ENCODE measurements around the gene ARHGEF4. TPM values are rescaled to one million over a fixed set of nuclear protein-coding genes. Genes with fewer than 3 reads are reported as not detected.

ARHGEF4 gene
- total RNA-seq, 1 experiment from 2014 or later: 7.6 TPM

GRCh38 chr2:130854301-130854700 lies 17.6 kb downstream of the ARHGEF4 start:
- Histone ChIP-seq H3K9me3 (no peaks in the 10 kb centered on the region), H3K27me3 (no peaks in the 10 kb centered on the region), H3K4me3 (no peak overlapping the region), H3K36me3 (no peaks in the 10 kb centered on the region)
- DNase-seq: no peak

DNA sequence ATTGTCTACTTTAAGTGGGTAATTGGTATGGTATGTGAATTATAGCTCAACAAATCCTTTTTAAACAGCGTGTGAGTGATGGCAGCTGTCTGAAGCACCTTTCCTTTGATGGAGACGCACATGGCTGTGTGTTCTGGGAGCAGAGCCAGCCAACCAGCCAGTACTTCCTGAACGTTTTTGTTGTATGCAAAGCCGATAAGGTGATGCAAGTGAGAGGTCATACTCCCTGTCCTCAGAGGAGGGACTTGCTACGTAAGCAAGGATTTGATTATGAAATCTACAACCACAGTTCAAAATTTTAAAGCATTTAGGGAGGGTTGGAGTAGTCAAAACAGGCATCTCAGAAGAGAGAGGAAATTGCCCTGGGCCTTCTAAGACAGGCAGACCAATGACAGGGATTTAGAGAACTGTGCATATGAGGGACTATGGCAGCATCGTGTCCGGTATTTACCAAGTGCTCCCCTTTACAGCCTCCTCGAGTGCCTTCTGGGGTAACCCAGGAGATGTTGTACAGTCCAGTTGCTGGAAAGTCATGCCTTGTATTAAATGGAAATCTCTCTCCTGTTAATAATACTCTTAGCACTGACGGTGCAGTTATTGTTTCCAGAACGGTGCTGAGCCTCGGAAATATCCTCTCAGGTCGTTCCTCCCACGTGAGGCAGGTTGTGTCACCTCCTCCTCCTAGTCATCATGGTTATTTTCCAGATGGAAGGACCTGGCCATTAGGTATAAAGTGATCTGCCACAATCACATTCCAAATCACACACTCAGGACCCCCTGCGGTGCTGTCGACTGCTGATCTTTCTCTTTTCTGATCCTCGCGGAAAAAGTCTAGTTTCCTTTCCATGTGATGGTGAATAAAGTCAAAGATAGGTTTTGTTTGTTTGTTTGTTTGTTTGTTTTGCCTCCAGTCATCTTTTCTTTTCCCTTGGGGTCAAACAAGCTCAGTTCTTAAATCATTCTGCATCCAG lies 28.4 kb downstream of the ARHGEF4 start:
- DNase-seq: peak; percentile 12
- Histone ChIP-seq H3K36me3 (no peaks in the 10 kb centered on the region), H3K4me3 (no peak overlapping the region), H3K9me3 (no peaks in the 10 kb centered on the region), H3K27me3 (no peaks in the 10 kb centered on the region)

DNA sequence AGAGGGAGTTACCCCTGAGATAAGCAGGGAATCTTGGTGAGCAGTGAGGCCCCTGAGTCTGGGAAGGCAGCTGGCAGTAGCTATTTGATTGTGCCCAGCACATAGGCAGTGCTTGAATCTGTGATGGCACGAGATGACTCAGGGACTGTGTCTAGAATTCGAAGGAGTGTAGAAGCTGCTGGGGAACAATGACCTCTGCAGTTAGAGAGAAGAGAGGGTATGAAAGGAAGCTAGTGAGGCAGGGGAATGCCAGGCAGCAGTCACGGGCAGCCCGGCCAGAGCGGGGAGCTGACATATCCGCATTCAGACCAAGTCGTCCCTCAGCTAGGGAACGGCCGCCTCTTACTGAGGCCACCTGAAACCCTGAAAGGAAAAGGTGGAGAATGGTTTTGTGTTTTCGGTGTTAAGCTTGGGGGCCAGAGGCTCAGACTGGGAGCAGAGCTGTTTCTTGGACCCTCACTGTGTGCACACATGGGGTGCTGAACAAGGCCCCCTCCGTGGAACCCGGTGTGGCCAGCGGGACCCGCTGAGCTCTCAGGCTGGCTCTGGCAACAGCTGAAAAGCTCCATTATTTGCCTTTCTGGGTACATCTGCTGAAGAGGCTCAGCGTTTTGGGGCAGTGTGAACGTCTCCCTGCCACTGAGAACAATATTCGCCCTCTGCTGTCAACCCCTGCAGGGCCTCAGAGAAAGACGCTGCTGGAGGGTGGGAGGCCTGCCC lies 32.9 kb downstream of the ARHGEF4 start:
- no peaks in the 10 kb centered on the region for H3K27me3 ChIP-seq
- DNase-seq: no peak
- no peaks in the 10 kb centered on the region for H3K36me3 ChIP-seq
- H3K4me3 ChIP-seq: no peak overlapping the region
- no peaks in the 10 kb centered on the region for H3K9me3 ChIP-seq

- H3K27me3 ChIP-seq: no peaks in the 10 kb centered on the region
- H3K9me3 ChIP-seq: no peaks in the 10 kb centered on the region
- H3K4me3 ChIP-seq: no peak overlapping the region
- DNase-seq: no peak
- H3K36me3 ChIP-seq: no peaks in the 10 kb centered on the region
These were observed 33.4 kb downstream of the ARHGEF4 start for GRCh38 chr2:130870161-130870485.

DNA sequence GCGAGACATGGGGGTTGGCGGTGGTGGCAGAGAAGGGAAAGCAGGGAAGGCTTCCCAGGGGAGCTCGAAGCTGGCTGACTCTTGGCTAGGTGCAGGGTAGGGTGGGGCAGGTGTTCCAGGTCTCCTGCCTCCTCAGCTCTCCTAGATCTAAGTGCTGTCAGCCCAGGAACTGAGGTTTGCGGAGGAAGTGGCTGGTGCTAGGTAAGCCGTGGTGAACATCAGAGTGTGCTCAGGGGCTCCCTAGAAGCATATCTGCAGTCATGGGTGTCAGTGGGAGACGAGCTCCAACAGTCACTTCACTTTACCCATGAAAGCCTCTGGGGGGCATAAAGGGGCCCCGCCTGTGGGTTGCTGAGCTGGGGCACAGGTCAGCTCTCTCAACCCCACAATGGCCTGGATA lies 34.1 kb downstream of the ARHGEF4 start:
- no peak for DNase-seq

GRCh38 chr2:130871843-130872740 lies 35.4 kb downstream of the ARHGEF4 start:
- DNase-seq: no peak
- H3K27me3 ChIP-seq: no peaks in the 10 kb centered on the region
- no peaks in the 10 kb centered on the region for H3K9me3 ChIP-seq
- no peaks in the 10 kb centered on the region for H3K36me3 ChIP-seq
- no peak overlapping the region for H3K4me3 ChIP-seq

More for the DNA sequence above, 34.1 kb downstream of the ARHGEF4 start:
- Histone ChIP-seq H3K4me3 (no peak overlapping the region), H3K27me3 (no peaks in the 10 kb centered on the region), H3K9me3 (no peaks in the 10 kb centered on the region), H3K36me3 (no peaks in the 10 kb centered on the region)

GRCh38 chr2:130872741-130873125 lies 36.0 kb downstream of the ARHGEF4 start:
- H3K4me3 ChIP-seq: no peak overlapping the region
- DNase-seq: no peak
- H3K9me3 ChIP-seq: no peaks in the 10 kb centered on the region
- no peaks in the 10 kb centered on the region for H3K27me3 ChIP-seq
- no peaks in the 10 kb centered on the region for H3K36me3 ChIP-seq

DNA sequence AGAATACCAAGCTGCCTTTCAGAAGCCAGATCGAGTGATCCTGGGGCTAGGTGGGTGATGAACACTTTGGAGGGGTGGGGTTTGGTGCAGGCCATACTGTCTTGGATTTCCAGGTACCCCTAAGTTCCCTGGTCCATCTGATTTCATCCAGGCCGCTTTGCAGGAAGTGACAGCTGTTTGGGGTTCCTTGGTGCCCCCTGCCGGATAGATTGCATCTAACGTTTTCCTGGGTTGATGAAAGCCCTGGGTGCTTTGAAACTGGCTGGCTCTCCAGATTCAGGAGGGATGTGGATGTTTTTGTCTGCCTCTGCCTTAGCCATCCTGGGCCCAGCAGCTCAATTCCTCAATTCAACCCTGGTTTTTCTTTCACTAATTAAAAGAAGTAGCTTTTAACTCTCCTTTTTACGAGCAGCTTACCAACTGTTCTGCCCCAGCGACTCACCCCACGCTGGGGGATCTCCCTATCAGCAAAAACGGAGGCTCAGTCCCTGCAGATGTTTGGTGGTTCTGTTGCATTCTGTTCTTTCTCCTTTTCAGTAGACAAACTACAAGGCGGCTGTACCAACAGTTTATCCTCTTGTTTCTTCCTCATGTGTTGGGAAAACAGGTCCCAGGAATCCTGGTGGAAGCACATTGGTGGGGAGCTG lies 37.1 kb downstream of the ARHGEF4 start:
- Histone ChIP-seq H3K9me3 (no peaks in the 10 kb centered on the region), H3K4me3 (no peak overlapping the region), H3K36me3 (no peaks in the 10 kb centered on the region), H3K27me3 (no peaks in the 10 kb centered on the region)
- peak; percentile 60 for DNase-seq

DNA sequence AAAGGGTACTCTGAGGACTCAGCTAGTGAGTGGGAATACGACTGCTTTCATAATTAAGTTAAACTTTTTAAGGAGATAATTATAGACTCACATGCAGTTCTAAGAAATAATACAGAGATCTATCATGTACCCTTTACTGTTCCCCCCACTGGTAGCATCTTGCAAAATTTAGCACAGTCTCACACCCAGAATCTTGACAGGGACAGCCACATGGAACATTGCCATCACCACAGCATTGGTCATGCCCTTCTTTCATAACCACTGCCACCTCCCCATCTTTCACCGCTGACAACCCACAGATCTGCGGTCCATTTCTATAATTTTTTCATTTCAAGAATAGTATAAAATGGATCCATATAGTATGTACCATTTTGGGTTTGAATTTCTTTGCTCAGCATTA lies 37.8 kb downstream of the ARHGEF4 start:
- no peak overlapping the region for H3K4me3 ChIP-seq
- no peaks in the 10 kb centered on the region for H3K9me3 ChIP-seq
- H3K27me3 ChIP-seq: no peaks in the 10 kb centered on the region
- DNase-seq: no peak
- H3K36me3 ChIP-seq: no peaks in the 10 kb centered on the region

- no peak for DNase-seq
- H3K4me3 ChIP-seq: no peak overlapping the region
These were observed 39.2 kb downstream of the ARHGEF4 start for GRCh38 chr2:130875935-130876334.

GRCh38 chr2:130877258-130877657 lies 40.5 kb downstream of the ARHGEF4 start:
- no peak for DNase-seq
- H3K36me3 ChIP-seq: no peaks in the 10 kb centered on the region

More at GRCh38 chr2:130875935-130876334, 39.2 kb downstream of the ARHGEF4 start:
- H3K9me3 ChIP-seq: no peaks in the 10 kb centered on the region
- H3K27me3 ChIP-seq: no peaks in the 10 kb centered on the region
- no peaks in the 10 kb centered on the region for H3K36me3 ChIP-seq

GRCh38 chr2:130878316-130878715 lies 41.6 kb downstream of the ARHGEF4 start:
- Histone ChIP-seq H3K9me3 (no peaks in the 10 kb centered on the region), H3K36me3 (no peaks in the 10 kb centered on the region), H3K4me3 (no peak overlapping the region), H3K27me3 (no peaks in the 10 kb centered on the region)
- no peak for DNase-seq

More at GRCh38 chr2:130877258-130877657, 40.5 kb downstream of the ARHGEF4 start:
- Histone ChIP-seq H3K4me3 (no peak overlapping the region), H3K9me3 (no peaks in the 10 kb centered on the region), H3K27me3 (no peaks in the 10 kb centered on the region)

- Histone ChIP-seq H3K36me3 (no peaks in the 10 kb centered on the region), H3K27me3 (no peaks in the 10 kb centered on the region), H3K9me3 (no peaks in the 10 kb centered on the region), H3K4me3 (no peak overlapping the region)
- DNase-seq: no peak
These were observed 42.2 kb downstream of the ARHGEF4 start for GRCh38 chr2:130878933-130879332.

DNA sequence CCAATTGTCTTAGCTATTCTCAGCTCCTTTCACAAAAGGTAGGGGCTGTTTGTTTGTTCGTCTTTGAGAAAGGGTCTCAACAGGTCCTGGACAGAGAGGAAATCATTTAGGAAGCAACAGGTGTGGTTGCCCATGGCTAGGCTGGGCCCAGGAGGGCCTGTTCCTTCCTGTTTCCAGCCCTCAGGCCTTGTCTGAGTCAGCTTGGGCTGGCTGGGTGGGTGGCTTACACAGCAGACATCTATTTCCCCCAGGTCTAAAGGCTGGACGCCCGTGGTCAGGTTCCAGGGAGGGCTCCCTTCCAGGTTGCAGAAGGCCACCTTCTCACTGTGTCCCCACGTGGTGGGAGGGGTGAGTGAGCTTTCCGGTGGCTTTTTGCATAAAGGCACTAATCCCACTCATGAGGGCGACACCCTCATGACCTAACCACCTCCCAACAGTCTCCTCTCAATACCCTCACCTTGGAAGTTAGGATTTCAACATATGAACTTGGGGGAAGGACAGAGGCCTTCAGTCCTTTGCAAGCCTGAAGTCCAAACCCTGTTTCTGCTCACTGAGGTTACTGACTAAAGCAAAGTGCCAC lies 45.5 kb downstream of the ARHGEF4 start:
- Histone ChIP-seq H3K4me3 (no peak overlapping the region), H3K36me3 (no peaks in the 10 kb centered on the region), H3K27me3 (no peaks in the 10 kb centered on the region), H3K9me3 (no peaks in the 10 kb centered on the region)
- no peak for DNase-seq

DNA sequence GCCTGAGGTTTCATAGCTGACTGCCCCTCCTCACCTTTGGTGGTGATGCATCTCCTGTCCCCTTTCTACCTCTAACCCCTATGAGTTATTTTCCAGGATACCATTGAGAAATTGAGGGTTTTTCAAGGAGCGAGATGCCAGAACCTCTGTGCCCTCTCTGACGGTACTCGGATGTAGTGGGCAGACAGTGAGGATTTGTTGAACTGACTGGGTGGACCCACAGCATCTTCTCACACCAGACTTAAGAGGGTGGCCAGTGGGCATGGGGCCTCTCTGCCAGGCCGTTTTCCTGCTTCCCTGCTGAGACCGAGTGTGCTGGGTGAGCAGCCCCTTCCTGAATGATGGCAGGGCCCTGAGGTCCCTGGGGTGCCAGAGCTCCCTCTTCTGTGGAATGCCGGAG lies 46.3 kb downstream of the ARHGEF4 start:
- DNase-seq: no peak
- H3K9me3 ChIP-seq: no peaks in the 10 kb centered on the region
- no peaks in the 10 kb centered on the region for H3K36me3 ChIP-seq
- no peak overlapping the region for H3K4me3 ChIP-seq
- no peaks in the 10 kb centered on the region for H3K27me3 ChIP-seq

DNA sequence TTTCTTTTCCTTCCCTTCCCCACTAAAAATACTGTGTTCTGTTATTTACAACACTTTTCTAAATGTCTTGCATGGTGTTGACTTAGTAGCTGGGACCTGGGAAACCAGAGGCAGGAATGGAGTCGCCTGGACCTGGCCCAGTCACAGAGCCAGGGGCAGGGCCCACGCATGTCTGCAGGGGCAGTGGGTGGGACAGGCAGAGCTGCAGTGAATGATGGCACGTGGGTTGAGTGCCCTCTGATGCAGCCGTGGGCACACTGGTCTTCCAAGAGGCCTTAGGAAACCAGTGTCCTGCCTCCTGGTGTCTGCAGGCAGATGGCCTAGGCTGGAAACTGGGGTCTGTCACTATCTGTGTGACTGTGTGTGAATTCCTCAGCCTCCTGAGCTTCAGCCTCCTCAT lies 46.8 kb downstream of the ARHGEF4 start:
- no peak for DNase-seq
- Histone ChIP-seq H3K4me3 (no peak overlapping the region), H3K9me3 (no peaks in the 10 kb centered on the region), H3K36me3 (no peaks in the 10 kb centered on the region), H3K27me3 (no peaks in the 10 kb centered on the region)

Measured in MG63 (cell line).